SKM-1 (cell line): Measurements from ENCODE around the gene PPL.

ENCODE experiments used
- DNase-seq: peaks from one replicate; lab custom pipeline; 2025; ENCODE audit not compliant: unreplicated experiment; lab: John Stamatoyannopoulos, UW

PPL gene

DNA sequence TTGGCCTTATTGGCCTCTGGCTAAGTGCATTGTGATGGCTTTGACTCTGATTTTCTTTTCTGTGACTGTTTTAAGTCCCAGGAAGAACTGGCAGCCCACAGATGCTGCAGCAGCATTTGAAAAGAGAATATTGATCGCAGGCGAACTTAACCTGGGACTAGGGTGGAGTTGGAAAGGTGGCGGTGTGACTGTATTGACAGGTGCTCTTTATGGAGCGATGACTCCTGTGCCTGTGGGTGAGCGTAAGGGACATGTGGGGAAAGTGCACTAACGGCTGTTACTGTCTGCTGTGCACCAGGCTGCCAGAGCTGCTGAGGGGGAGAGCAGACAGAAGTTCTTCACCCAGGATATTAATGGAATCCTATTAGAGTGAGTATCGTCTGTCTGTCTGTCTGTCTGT is 68.4 kb downstream of the PPL start:
- DNase-seq: no peak

DNA sequence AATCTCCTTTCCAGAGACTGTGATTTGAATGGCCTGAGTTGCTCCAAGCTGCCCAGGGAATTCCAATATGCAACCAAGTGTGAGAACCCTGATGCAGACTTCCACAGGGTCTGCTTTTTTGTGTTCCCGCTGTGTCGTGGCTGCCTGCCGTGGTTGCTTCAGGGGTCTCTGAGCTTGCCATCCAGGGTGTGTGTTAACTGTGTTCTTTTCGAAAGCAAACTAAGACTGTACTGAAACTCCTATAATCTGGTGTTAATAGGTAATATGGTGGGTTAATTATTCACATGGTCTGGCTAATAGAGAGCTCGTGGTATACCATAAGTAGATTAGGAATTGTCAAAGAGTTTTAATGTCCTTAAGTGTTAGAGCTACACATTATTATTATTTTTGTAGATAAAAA is 68.9 kb downstream of the PPL start:
- DNase-seq: no peak

DNA sequence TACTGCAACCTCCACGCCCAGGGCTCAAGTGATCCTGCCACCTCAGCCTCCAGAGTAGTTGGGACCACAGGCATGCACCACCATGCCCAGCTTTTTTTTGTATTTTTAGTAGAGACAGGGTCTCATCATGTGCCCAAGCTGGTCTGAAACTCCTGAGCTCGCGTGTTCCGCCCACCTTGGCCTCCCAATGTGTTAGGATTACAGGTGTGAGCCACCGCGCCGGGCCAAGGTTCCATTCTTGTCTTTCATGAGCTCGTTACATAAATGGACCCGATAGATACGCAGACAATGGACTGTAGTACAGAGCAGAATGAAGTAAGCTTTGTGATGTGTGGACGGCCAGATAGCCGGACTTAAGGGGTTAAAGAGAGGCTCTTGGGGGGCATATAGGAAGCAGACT is 70.4 kb downstream of the PPL start:
- no peak for DNase-seq

DNA sequence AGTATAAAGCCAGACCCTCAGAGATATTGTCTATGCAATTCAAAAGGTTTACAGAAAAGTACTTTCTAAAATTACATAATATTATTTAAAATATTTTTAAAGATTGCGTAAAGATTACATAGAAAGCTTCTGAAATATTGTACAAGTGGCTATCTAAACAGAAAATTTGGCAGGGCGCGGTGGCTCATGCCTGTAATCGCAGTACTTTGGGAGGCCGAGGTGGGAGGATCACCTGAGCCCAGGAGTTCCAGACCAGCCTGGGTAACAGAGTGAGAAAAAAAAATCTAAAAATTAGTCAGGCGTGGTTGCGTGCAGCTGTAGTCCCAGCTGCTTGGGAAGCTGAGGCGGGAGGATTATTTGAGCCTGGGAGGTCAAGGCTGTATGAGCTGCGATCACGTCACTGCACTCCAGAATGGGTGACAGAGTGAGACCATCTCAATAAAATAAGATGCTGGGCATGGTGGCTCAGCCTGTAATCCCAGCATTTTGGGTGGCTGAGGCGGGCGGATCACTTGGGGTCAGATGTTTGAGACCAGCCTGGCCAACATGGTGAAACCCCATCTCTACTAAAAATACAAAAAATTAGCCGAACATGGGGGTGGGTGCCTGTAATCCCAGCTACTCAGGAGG is 71.6 kb downstream of the PPL start:
- no peak for DNase-seq

DNA sequence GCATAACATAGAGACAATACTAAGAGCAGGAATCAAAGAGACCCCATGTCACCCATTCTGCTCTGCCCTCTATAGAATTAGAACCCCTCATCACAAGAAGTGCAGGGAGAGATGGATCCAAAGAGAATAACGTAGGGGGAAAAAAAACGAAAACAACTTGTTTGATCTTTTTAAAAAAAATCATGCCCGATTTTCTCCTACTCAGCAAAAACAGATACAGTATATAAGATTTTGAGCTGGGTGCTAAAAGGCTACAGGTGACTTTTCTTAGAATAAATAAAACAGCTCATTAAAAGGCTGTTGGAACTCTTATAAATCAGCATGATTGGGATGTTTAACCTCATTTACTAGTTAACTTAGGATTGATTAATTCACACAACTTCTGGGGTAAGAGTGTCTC is 72.2 kb downstream of the PPL start:
- no peak for DNase-seq

DNA sequence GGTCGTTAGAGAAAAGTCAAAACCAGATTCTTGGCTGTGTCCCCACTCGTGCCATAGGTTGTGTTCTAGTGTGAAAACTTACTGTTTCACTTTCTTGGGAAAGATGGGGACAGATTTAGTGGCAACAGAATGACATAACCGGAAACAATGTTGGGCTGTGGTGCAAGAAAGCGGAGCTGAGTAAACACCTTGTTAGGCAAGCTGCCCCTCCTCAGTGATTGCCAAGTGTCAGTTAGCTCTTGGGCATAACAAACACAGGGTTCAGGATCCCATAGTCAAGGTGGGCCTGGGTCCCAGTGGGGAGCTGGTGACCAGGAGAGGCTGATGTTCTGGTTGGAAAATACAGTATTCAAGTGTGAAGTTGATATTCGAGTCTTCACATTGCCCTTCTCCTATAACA is 74.3 kb downstream of the PPL start:
- no peak for DNase-seq

DNA sequence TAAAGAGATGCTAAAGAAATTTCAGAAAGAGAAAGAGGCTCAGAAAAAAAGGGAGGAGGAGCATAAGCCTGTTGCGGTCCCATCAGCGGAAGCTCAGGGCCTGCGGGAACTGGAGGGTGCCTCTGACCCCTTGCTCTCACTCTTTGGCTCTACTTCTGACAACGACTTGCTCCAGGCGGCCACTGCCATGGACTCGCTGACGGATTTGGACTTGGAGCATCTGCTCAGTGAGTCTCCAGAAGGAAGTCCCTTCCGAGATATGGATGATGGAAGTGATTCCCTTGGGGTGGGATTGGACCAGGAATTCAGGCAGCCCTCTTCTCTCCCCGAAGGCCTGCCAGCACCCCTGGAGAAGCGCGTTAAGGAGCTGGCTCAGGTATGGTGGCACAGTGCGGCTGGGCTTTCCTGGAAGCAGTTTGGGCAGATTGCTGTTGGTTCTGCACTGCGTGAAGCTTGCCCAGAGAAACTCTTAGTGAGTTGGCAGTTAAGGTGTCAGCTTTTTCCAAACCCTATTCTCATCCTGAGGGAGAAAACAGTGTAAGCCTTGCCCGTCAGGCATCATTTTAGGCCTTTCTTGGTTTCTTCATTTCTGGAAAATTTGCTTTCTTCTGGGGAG is 76.1 kb downstream of the PPL start:
- no peak for DNase-seq

DNA sequence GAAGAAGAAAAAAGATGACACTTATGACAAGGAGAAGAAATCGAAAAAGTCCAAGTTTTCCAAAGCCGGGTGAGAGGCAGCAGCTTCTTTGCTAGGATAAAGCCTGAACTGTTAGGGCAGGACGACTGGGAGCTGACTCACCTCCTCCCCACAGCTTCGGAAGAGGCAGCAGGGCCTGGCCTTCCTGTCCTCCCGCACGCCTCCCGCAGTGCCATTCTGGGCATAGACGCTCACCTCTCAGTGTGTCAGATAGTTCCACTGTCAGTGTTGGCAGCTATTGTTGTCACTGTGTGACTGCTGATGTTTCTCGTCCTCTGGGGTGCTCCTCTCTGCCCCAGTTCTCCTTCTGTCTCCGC is 77.1 kb downstream of the PPL start:
- no peak for DNase-seq

DNA sequence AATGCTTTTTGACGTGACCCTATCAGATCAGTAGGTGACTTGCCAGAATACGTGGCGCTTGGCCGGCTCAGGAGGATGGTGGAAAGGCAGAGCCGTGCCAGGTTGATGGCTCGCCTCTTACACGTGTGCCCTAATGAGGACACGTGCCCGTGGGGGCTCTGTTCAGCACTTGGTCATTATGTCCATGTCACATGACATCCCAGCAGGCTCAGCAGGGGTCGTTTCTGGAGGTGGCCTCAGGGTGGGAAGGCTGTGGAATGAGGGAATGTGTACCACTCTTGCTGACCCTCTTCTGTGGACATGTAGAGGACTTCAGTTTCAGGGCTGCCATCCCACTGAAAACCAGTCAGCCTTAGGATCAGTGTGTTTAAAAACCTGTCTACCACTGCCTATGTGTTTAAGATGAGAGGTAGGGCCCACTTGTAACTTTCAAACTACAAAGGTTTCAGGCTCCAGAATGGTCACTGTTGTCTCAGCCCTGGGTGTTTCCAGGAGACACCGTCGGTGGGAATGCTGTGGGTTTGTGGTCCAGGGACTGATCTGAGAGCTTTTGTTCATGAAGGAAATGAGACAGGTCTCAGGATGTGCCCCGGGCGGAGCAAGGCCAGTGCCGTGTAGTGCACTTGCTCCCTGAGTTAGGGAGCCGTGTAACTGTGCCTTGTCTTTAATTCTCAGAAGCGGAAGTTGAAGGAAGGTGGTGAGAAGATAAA is 77.6 kb downstream of the PPL start:
- no peak for DNase-seq

DNA sequence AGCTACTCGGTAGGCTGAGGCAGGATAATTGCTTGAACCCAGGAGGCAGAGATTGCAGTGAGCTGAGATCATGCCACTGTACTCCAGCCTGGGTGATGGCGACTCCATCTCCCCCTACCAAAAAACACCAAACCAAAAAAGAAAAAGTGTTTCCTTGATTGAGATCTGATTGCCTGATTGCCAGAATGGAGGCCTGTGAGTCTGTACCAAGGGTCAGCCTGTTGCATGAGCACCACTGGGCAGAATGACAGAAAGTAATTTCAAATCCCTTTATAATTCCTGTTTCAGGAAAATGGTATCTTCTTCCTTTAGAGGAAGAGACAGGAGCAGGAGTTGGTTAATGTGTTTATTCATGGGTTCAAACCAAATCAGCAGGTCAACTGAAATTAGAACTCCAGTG is 81.1 kb downstream of the PPL start:
- no peak for DNase-seq

DNA sequence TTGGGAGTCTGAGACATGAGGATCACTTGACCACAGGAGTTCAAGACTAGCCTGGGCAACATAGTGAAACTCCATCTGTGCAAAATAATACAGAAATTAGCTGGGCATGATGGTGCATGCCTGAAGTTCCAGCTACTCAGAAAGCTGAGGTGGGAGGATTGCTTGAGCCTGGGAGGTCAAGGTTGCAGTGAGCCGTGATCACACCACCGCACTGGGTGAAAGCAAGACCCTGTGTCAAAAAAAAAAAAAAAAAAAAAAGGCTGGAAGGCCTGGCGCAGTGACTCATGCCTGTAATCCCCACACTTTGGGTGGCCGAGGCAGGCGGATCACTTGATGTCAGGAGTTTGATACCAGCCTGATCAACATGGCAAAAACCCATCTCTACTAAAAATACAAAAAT is 81.6 kb downstream of the PPL start:
- no peak for DNase-seq

DNA sequence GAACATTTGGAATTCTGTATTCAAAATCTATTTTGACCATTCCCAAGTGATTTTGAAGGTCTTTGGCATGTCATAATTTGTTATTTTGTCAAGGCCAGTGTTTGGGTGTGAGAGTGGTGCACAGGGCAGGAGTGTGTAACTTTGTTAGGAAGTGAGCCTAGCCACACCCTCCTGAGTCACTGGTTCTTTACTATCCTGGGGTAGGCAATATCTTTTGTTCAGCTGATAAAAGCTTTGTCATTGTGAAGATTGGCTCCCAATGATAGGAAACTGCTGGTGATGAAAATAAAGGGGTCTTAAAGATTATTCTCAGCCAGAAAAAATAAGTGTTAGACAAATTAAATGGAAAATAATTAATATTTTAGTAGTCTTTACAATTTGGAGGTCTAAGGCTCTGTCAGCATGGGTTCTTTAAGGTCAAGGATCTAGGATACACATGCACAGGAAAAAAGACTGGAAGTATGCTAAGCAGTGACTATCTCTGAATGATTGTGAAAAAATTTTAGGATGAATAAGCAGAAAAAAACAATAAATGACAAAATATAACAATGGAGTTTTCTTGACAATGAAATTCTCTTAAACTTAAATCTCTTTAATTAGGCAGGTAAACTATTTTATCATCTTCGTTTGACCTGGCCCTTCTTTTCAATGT is 84.6 kb downstream of the PPL start:
- DNase-seq: no peak

DNA sequence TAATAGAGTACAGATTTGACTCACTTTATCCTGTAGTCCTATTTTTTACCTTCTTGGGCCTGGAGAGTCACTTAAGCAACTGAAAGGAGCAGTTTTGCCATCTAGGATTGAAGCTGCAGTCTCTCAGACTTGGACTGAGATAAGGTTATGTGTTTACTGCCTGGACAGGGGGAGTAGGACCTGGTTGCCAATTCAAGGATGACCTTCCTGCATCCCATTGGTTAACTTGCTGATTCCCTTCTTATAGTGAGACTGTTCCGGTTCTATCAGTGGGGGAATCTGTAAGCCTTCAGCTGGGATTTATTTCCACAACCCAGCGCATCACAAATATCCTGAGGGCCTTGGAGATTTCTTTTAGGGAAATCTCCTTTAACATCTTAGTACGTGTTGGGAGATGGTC is 86.7 kb downstream of the PPL start:
- DNase-seq: no peak

DNA sequence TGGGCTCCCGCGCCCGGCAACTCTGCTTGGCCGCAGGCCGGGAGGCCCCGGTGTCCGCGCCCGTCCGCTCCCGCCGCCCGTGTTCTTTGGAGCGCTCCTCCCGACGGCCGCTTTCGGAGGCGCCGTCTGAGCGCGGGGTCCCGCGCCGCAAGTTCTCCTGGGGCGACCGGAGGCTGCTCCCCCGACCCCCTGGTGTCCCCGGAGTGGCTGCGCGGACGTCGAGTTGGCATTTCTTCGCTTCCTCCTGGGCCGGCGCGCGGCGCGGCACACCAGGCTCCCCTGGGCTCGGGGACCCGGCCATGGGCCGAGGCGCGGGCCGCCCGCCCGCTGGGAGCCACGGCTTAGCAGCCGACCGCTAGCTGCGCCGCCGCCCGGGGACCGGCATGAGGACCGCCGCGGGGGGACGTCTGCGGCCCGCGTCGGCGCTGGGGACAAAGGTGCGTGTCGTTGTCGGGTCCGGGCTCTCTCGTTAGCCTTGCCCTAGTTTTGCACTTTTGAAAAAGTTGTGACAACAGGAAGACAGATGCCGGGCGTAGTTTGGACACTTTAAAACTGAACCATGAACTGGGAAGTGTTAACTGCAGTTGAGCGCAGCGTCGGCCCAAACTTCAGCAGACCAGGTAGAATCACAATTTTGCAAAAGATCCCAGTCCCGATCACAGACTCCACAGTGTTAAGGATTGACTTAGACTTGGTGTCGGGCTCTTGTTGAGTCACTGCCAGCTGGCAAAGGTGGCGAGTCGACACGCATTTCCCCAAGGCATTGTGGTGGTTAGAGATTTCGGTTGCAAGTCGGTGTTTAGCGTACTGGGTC is 89.0 kb downstream of the PPL start:
- no peak for DNase-seq

DNA sequence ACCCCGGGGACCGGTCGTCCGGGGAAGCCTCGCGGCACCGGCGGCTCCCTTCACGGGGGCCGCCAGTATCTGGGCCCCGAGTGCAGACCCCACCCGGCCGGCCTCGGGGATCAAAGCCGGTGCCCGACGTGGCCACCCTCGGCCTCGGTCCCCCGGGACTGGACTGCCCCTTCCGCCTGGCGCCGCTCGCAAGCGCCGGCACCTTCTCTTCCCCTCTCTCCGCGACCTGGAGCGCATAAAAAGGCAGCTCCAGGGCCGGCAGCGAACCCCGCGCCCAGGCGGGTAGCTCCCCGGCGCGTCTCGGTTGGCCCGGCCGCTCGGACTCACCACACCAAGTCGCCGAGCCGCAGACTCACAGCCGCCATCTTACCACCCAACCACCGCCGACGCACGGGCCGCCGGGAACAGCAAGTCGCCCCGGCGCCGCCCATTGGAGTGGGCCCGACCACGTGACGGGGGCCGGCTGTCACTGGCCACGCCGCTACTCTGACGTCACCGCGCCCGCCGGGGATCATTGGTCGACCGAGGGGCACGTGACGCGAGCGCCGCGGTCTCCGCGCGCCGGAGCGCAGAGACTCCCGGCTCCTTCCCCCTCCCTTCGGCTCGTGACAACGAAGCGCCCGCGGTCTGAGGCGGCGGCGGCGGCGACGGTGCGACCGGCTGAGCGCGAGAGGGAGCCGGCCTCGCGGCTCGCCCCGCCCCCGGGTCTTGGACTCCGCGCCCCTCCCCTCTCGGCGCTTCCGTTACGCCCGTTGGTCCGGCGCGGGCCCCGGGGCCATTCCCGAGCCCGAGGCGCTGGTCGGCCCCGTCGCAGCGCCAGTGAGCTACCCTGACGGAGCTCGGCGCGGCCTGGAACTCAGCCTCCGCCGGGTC is 89.8 kb downstream of the PPL start, which contains the start of the genes GLYR1 and UBN1:
Gene GLYR1 (minus strand): TSS at position 388 of the 873 bp plus-strand sequence. CDS start 23 bp downstream, at position 365.
Gene UBN1 (plus strand): TSS at position 581 of the 873 bp plus-strand sequence. CDS start 5,437 bp downstream, outside the sequence.
- peak; percentile 95 for DNase-seq

DNA sequence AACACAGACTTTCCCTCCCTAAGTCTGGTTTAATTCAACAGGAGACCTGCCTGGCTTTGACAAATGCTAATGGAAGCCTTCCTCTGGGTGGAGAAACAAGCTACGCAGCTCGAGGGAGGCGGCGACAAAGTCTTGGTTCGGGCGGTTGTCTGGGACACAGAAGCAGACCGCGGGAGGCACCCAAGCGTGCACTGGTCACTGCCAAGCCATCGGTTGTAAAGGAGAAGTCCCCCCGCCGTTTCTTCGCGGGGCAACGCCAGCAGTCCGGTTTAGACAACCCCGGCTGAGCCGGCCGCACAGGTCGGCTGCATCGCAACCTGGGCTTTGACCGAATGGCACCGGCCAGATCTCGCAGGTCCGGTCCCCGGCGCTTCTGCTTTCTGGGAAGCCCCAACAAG is 90.4 kb downstream of the PPL start:
- DNase-seq: peak; percentile 39

DNA sequence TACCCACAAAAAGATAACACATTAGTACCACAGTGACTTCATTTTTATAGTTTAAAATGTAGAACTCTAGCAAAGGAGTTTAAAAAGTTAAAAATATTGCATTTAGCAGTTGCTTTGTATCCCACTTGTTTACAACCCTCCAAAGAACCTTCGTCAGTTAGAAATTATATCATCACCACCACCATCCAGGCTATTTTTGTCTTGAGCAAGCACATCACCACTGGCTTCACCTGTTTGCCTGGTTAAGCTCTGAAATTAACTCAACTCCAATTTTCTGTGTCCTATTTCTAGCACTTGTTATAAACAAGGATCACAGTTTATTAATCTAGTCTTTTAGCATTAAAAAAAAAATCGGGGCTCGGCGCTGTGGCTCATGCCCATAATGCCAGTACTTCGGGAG is 96.0 kb downstream of the PPL start:
- no peak for DNase-seq

DNA sequence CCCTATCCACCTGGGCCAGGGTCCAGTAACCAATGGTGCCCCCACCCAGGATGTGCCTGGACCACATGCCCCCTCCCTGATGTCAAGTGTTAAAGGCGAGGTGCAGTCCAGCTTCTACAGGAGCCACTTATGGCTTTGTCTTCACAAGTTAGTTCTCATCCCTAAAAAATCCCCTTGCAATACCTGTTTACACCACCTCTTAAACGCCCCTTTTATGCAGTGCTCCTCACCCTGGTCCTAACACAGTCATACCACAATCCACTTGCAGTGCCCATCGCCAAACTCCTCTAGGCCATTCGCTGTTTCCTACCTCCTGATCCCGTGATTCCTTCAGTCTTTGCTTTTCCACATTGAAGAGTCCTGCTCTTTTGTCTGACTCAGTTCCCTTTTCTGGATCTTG is 97.0 kb downstream of the PPL start:
- DNase-seq: no peak

DNA sequence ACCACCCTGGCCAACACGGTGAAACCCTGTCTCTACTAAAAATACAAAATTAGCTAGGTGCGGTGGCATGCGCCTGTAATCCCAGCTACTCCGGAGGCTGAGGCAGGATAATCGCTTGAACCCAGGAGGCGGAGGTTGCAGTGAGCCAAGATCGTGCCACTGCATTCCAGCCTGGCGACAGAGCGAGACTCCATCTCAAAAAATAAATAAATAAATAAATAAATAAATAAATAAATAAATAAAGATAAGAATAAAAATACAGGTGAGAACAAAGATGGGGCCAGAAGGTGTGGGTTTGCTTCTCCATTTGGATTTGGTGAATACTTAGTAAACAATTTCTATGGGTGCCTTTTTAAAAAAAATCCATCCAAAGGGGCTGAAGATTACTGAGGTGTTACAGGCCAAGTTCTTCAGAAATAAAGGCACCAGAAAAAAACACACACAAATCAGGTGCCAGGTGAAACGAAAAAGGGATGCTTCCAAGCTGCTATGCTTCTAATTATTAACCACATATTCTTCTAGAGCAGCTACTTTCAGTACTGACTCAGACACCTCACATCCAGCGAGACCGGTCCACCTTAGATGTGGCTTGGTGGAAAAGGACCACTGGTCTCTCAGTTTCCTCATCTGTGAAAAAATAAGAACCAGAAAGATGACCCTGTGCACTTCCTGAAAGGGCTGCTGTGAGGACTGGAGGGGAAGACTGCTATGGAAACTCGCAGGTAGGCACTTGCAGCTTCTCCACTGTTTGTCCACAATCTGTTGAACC is 99.0 kb downstream of the PPL start:
- no peak for DNase-seq
